GM19397 (cell line): ENCODE data around the gene ANGPTL8.

Experiments
- ATAC-seq: cut with Tn5 transposase; IDR thresholded peaks from one replicate; pipeline ENCODE4 v1.9.1; 2021; ENCODE audit warnings: mild to moderate bottlenecking, moderate library complexity; ENCODE audit not compliant: unreplicated experiment

The ANGPTL8 gene, protein sequence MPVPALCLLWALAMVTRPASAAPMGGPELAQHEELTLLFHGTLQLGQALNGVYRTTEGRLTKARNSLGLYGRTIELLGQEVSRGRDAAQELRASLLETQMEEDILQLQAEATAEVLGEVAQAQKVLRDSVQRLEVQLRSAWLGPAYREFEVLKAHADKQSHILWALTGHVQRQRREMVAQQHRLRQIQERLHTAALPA

GRCh38 chr19:11239377-11240000, at the start of gene ANGPTL8:
Gene ANGPTL8 (plus strand): TSS chr19:11239619. CDS start chr19:11239638, 19 bp downstream.
- no peak for ATAC-seq

GRCh38 chr19:11190501-11190900, 48.9 kb upstream of the ANGPTL8 start:
- ATAC-seq, result no peak

GRCh38 chr19:11191273-11191755, 48.1 kb upstream of the ANGPTL8 start:
- ATAC-seq, result no peak

GRCh38 chr19:11191934-11192333, 47.5 kb upstream of the ANGPTL8 start:
- no peak for ATAC-seq

GRCh38 chr19:11192957-11193939, 46.2 kb upstream of the ANGPTL8 start:
- no peak for ATAC-seq

- ATAC-seq, result no peak
Observed at GRCh38 chr19:11194173-11194572, 45.2 kb upstream of the ANGPTL8 start.

DNA sequence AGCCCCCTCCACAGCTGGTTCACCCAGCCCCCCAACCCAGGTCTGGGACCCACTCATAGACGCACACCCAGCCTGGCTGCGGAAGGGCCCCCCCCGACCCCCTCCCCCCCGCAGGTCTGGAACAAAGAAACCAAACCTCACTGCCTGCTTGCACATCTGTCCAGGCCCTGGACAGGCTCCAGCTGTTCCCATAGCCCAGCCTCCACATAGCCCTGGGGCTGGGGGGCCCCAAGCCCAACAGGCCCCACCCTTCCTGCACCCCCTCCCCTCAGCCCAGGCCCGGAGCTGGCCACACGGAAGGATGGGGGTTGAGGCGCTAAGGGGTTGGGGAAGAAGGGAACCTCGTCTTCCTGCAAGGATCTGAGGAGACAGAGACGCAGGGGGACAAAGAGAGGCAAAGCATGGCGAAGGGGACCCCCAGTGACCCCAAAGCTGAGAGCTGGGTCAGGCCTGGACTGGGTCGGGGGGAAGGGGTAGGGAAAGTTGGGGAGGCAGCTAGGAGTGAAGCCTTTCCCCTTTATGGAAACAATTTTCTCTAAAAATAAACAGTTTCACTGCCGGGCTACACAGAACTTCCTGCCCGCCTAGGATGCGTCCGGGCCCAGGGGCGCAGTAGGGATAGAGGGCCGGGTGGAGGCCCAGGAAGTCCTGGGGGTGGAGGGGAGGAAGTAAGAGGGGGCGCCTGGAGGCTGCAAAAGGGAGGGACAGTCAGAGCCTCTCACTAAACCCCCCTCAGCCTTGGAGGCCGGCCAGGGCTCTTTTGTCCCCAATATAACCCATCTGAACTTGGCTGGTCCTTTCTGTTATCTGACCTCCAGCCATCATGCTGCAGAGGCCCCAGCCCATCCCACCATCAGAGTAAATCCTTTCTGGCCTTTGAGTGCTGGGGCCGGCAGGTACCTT, 44.5 kb upstream of the ANGPTL8 start:
- no peak for ATAC-seq

GRCh38 chr19:11195681-11196080, 43.7 kb upstream of the ANGPTL8 start:
- ATAC-seq, result no peak

DNA sequence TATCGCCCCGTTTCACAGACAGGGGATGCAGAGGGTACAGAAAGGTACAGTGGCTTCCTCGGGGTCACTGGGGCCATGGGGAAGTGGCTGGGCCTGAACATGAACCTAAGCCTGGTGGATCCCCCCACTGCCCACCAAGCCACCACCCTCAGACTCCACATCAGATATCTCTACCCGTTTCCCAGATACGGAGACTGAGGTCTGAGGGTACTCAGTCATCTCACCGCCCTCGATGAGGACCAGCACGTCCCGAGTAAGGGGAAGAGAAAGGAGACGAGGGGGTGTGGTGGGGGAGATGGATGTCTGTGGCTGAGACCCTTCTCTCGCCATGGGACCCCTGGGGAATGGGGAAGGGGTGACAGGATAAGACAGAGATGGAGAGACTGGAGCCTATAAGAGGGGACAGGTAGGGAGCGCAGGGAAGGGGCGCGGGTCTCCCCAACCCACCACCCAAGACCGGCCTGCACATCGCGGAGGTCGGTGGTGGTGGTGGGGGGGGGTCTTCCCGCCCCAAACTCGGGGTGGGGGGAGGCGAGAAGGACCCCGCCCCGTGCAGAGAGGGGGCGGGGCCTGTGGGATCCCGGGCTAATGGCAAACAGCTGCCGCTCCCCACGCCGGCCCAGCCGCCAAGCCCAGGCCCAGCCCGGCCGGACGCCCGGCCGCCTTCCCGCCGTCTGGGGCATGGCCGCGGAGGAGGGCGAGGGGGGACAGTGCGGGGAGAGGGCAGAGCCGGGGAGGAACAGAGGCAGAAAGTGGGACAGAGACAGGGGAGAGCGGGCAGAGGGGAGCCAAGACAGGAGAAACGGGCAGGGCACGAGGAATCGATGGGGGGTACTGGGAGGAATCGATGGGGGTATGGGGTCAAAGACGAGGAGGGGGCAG, 42.8 kb upstream of the ANGPTL8 start:
- no peak for ATAC-seq

GRCh38 chr19:11197291-11198174, 41.9 kb upstream of the ANGPTL8 start, which contains the start of gene KANK2:
Gene KANK2 (minus strand): TSS chr19:11197545. CDS start chr19:11194511, 3,034 bp downstream.
- ATAC-seq, result peak; percentile 64

DNA sequence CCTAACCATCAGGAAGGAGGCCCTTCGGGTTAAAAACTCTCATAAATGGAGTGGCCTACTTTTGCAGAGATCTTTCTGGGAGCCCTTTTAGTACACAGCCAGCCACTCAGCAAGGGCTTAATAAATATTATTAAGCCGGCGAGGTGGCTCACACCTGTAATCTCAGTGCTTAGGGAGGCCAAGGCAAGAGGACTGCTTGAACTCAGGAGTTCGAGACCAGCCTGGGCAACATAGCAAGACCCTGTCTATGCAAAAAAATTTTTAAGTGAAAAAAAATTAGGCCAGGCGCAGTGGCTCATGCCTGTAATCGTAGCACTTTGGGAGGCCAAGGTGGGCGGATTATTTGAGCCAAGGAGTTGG, 41.3 kb upstream of the ANGPTL8 start:
- ATAC-seq, result no peak

DNA sequence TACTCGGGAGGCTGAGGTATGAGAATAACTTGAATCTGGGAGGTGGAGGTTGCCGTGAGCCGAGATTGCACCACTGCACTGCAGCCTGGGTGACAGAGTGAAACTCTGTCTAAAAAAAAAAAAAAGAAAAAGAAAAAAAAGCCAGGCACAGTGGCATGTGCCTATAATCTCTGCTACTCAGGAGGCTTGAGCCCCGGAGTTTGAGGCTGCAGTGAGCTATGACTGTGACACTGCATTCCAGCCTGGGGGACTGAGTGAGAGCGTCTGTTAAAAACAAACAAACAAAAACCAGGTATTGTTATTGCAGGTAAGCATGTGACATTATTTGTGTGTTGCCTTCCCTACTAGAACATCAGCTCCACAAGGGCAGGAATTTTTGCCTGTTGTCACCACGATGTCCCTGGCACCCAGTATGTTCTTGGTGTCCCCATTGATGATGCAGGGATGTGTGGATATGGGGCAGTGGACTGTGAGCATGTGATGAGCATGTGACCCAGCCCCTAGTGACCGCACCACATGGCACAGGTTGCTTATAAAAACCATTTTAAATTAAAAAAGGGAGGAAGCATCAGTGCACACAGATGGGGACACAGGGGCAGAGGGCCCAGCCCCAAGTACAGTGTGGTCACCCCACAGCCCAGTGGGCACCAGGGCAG, 40.5 kb upstream of the ANGPTL8 start:
- ATAC-seq, result no peak

DNA sequence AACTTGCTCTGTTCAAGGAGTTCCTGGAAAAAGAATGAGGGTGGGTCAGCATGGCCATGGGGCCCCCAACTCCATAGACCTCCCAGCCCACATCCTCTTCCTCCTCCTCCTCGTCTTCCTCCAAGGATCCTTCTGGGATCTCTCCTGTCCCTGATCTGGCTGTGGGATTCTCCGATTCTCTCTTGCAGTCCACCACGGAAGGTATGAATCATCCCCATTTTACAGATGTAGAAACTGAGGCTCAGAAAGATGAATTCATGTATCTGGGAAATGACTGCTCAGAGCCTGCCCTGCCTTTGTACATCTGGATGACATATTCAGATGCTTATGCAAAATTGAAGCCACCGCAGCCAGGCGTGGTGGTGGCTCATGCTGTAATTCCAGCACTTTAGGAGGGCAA, 39.9 kb upstream of the ANGPTL8 start:
- ATAC-seq, result no peak

DNA sequence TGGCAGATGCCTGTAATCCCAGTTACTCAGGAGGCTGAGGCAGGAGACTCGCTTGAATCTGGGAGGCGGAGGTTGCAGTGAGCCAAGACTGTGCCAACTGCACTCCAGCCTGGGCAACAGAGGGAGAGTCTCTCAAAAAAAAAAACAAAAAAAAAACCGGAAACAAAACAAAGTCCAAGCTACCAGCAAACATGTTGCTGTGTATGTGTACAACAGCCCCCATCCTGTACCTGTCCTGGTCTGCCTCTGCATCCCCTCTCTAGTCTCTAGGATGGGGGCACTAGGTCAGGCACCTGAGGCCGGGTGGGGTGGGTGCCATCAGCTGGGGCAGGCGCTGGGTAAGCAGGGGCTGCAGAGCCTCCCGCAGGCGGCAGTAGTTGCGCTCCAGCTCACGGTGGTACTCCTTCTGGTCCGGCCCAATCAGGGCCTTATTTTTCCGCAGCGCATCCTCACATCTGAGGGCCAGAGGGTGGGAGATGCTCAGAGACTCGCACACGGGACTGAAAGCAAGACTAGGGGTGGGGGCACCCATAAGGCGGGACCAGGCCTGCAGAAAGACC, 39.3 kb upstream of the ANGPTL8 start:
- ATAC-seq, result no peak

GRCh38 chr19:11200931-11201330, 38.5 kb upstream of the ANGPTL8 start:
- ATAC-seq, result no peak

- no peak for ATAC-seq
Observed at GRCh38 chr19:11201791-11202190, 37.6 kb upstream of the ANGPTL8 start.

GRCh38 chr19:11202488-11203193, 36.8 kb upstream of the ANGPTL8 start:
- no peak for ATAC-seq
